ENCODE data around the gene PLEKHG5.

- TF ChIP-seq CTCF (IDR thresholded peaks at IDR 0.05) (no peak), POLR2A (IDR thresholded peaks at IDR 0.05) (no peak), EP300 (IDR thresholded peaks at IDR 0.05) (no peak)
Measured at GRCh38 chr1:6499296-6499695, 7.8 kb upstream of the PLEKHG5 start.
